Prostate gland (tissue), 2 donors: ENCODE data around the gene LEKR1.

Source experiments
- CTCF ChIP-seq, 4 experiments: fragments of 200-600 bp in 2 of 4; fragments of 450-650 bp in 2 of 4; sonication (generic) in 2 of 4; IDR thresholded peaks; 1 replicate in 3 of 4; 2 replicates in 1 of 4; pipeline ENCODE4 v1.5.1; 2016 to 2019; ENCODE audit warnings: antibody characterized with exemption in 4 of 4, mild to moderate bottlenecking in 2 of 4, moderate library complexity in 2 of 4
- POLR2A ChIP-seq: fragments of 450-650 bp; IDR thresholded peaks from one replicate; pipeline ENCODE4 v1.6.1; 2016; ENCODE audit warnings: antibody characterized with exemption, mild to moderate bottlenecking
- POLR2AphosphoS5 ChIP-seq: sonication (generic); formaldehyde crosslinking; IDR thresholded peaks from one replicate; pipeline ENCODE4 v1.6.1; 2017; ENCODE audit warnings: antibody characterized with exemption

GRCh38 chr3:156902916-156903315 is 76.8 kb downstream of the LEKR1 start:
- TF ChIP-seq POLR2A (no peak), POLR2AphosphoS5 (no peak), CTCF (IDR thresholded peaks at IDR 0.05) (no peak)
